ENCODE measurements around the gene RPIA. TPM values are rescaled to one million over a fixed set of nuclear protein-coding genes. Genes with fewer than 3 reads are reported as not detected.
A peak's percentile ranks its signal among the peaks of the same experiment; 100 is the strongest.

RPIA gene
- total and polyA plus RNA-seq, 9 of the 15 experiments (the other 6 are each of a cell fraction or from before 2014, with no cell fraction given) = 7.8 to 41.2 (median 25.8) TPM

DNA sequence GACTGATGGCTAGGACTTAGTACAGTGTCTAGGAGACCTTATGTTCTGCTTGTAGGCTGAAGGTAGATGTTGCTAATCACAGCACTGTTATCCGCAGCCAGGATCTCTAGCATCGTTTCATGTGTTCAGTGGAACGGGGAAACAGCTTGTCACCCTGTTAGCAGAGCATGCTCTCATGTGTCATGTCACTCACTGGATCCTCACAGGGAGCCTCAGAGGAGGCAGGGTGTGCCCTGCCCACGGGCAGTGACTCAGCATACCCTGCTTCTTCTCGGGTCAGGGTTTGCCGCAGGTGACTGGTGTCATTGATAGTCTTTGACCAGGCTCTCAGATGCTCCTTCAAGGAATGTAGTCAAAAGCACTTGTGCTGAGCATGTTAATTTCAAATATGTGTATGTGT, 44.4 kb downstream of the RPIA start (continued):
- TF ChIP-seq, protein P1, sequence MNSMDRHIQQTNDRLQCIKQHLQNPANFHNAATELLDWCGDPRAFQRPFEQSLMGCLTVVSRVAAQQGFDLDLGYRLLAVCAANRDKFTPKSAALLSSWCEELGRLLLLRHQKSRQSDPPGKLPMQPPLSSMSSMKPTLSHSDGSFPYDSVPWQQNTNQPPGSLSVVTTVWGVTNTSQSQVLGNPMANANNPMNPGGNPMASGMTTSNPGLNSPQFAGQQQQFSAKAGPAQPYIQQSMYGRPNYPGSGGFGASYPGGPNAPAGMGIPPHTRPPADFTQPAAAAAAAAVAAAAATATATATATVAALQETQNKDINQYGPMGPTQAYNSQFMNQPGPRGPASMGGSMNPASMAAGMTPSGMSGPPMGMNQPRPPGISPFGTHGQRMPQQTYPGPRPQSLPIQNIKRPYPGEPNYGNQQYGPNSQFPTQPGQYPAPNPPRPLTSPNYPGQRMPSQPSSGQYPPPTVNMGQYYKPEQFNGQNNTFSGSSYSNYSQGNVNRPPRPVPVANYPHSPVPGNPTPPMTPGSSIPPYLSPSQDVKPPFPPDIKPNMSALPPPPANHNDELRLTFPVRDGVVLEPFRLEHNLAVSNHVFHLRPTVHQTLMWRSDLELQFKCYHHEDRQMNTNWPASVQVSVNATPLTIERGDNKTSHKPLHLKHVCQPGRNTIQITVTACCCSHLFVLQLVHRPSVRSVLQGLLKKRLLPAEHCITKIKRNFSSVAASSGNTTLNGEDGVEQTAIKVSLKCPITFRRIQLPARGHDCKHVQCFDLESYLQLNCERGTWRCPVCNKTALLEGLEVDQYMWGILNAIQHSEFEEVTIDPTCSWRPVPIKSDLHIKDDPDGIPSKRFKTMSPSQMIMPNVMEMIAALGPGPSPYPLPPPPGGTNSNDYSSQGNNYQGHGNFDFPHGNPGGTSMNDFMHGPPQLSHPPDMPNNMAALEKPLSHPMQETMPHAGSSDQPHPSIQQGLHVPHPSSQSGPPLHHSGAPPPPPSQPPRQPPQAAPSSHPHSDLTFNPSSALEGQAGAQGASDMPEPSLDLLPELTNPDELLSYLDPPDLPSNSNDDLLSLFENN (IDR thresholded peaks at IDR 0.05; ENCODE audit: low read depth in 2 of 2, low read length in 2 of 2) = no peak
- TF ChIP-seq SRF (CRISPR knock-in tag; IDR thresholded peaks at IDR 0.05) (no peak), NCOA1 (IDR thresholded peaks at IDR 0.05; ENCODE audit: low read depth) (no peak), MCM7 (IDR thresholded peaks at IDR 0.05) (no peak), NR2F6 (CRISPR knock-in tag; IDR thresholded peaks at IDR 0.05) (no peak), KAT2B (IDR thresholded peaks at IDR 0.05; ENCODE audit: low read depth, low read length) (no peak), JUND (IDR thresholded peaks at IDR 0.05; ENCODE audit: borderline replicate concordance, low read depth, low read length) (peak; percentile 30; the same call in 1 of the 2 replicates), JUND (tag; IDR thresholded peaks at IDR 0.05; ENCODE audit: borderline replicate concordance, low read depth, low read length) (no peak), NFE2L1 (tag; IDR thresholded peaks at IDR 0.05; ENCODE audit: borderline replicate concordance, low read depth) (peak; percentile 57; the same call in 1 of the 2 replicates), TGIF2 (CRISPR knock-in tag; IDR thresholded peaks at IDR 0.05) (no peak), BACH1 (tag; IDR thresholded peaks at IDR 0.05) (0 out of 2 replicates have a peak, but pooled peaks have one; percentile 26), ZNF384 (IDR thresholded peaks at IDR 0.05; ENCODE audit: low read depth, low read length) (no peak), NFE2 (IDR thresholded peaks at IDR 0.05; ENCODE audit: low read depth) (peak; percentile 87), MAFG (tag; conservative IDR thresholded peaks at IDR 0.05) (peak; percentile 89), MTA2 (IDR thresholded peaks at IDR 0.05; ENCODE audit: low read depth) (no peak), KLF1 (tag; IDR thresholded peaks at IDR 0.05) (no peak), JUN (IDR thresholded peaks at IDR 0.05; ENCODE audit: borderline replicate concordance, low read depth, low read length) (no peak), JUN (CRISPR knock-in tag; IDR thresholded peaks at IDR 0.05; ENCODE audit: borderline replicate concordance) (no peak)
- TF ChIP-seq, protein P2, sequence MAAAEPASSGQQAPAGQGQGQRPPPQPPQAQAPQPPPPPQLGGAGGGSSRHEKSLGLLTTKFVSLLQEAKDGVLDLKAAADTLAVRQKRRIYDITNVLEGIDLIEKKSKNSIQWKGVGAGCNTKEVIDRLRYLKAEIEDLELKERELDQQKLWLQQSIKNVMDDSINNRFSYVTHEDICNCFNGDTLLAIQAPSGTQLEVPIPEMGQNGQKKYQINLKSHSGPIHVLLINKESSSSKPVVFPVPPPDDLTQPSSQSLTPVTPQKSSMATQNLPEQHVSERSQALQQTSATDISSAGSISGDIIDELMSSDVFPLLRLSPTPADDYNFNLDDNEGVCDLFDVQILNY (CRISPR knock-in tag; IDR thresholded peaks at IDR 0.05) = no peak
- TF ChIP-seq, protein P3, sequence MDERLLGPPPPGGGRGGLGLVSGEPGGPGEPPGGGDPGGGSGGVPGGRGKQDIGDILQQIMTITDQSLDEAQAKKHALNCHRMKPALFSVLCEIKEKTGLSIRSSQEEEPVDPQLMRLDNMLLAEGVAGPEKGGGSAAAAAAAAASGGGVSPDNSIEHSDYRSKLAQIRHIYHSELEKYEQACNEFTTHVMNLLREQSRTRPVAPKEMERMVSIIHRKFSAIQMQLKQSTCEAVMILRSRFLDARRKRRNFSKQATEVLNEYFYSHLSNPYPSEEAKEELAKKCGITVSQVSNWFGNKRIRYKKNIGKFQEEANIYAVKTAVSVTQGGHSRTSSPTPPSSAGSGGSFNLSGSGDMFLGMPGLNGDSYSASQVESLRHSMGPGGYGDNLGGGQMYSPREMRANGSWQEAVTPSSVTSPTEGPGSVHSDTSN (CRISPR knock-in tag; IDR thresholded peaks at IDR 0.05; ENCODE audit: low read depth) = no peak
- TF ChIP-seq, protein P3 (tag; conservative IDR thresholded peaks at IDR 0.05; ENCODE audit: low read depth) = 0 out of 2 replicates have a peak, but pooled peaks have one; percentile 26
- TF ChIP-seq, protein P4, sequence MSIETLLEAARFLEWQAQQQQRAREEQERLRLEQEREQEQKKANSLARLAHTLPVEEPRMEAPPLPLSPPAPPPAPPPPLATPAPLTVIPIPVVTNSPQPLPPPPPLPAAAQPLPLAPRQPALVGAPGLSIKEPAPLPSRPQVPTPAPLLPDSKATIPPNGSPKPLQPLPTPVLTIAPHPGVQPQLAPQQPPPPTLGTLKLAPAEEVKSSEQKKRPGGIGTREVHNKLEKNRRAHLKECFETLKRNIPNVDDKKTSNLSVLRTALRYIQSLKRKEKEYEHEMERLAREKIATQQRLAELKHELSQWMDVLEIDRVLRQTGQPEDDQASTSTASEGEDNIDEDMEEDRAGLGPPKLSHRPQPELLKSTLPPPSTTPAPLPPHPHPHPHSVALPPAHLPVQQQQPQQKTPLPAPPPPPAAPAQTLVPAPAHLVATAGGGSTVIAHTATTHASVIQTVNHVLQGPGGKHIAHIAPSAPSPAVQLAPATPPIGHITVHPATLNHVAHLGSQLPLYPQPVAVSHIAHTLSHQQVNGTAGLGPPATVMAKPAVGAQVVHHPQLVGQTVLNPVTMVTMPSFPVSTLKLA (conservative IDR thresholded peaks at IDR 0.05) = peak; percentile 52 to 71
